A673 (cell line): ENCODE data around the gene TMEM179.

Experiments used
- EZH2 ChIP-seq: fragments of 200-600 bp; sonication (generic); IDR thresholded peaks from 2 replicates; pipeline ENCODE4 v1.6.1; 2017; ENCODE audit warnings: borderline replicate concordance, low read depth, mild to moderate bottlenecking, mixed read lengths, antibody characterized with exemption, low read length; ENCODE audit not compliant: poor library complexity, severe bottlenecking
- TF ChIP-seq, protein P1 (sequence below): fragments of 300-800, 200-600 bp; sonication (generic); conservative IDR thresholded peaks from 2 replicates; pipeline ENCODE4 v1.5.1; 2017; ENCODE audit warnings: low read depth, mild to moderate bottlenecking, antibody characterized with exemption, low read length, moderate library complexity, mixed read lengths

DNA sequence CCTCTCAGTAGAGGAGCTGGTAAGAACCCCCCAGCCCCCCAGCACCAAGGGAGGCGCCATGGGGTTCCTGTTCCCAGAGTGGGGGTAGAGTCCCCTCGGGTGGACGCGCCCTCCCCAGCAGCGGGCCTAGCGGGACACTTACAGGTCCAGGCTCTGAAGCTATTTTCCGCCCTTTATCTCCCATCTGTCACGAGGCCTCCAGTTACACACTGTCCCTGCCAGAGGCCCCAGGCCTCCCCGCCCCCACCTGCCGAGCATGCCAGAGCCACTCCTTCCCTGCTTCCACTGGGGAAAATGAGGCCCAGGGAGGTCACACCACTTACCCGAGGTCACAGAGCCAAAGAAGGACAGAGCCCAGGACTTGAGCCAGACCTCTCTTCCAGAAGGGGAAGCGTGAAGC is 21.9 kb downstream of the TMEM179 start:
- TF ChIP-seq, protein P1, sequence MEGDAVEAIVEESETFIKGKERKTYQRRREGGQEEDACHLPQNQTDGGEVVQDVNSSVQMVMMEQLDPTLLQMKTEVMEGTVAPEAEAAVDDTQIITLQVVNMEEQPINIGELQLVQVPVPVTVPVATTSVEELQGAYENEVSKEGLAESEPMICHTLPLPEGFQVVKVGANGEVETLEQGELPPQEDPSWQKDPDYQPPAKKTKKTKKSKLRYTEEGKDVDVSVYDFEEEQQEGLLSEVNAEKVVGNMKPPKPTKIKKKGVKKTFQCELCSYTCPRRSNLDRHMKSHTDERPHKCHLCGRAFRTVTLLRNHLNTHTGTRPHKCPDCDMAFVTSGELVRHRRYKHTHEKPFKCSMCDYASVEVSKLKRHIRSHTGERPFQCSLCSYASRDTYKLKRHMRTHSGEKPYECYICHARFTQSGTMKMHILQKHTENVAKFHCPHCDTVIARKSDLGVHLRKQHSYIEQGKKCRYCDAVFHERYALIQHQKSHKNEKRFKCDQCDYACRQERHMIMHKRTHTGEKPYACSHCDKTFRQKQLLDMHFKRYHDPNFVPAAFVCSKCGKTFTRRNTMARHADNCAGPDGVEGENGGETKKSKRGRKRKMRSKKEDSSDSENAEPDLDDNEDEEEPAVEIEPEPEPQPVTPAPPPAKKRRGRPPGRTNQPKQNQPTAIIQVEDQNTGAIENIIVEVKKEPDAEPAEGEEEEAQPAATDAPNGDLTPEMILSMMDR = no peak
- TF ChIP-seq EZH2 = no peak
